ENCODE results near the gene SKAP1.
A peak's percentile ranks its signal among the peaks of the same experiment; 100 is the strongest.

Gene SKAP1

DNA sequence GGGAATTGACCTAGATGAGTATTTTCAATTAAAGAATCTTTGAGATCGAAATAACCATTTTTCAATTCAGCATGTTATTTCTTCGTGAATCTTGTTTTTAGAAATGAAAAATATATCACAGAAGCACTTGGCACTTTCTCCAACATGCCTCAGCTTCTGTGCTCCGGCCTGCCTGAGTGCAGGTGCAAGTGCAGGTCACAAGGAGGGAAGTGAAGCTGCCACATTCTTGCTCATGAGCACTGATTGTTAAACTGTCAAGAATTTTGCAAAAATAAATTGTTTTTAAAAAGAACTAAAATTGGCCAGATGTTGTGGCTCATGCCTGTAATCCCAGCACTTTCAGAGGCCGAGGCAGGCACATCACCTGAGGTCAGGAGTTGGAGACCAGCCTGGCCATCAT, 38.3 kb upstream of the SKAP1 start:
- Histone ChIP-seq H3K4me2 (ENCODE audit: low read length) (0 out of 2 replicates have a peak overlapping the region, but pooled peaks have one; percentile 10), H3K4me1 (ENCODE audit: low read length) (peaks cover 28% of the 10 kb centered on the region), H2AFZ (ENCODE audit: low read depth, low read length) (no peak overlapping the region), H3K9ac (ENCODE audit: low read length) (no peak overlapping the region), H4K20me1 (ENCODE audit: insufficient read depth, low read length) (no peaks in the 10 kb centered on the region), H3K4me3 (ENCODE audit: low read length) (no peak overlapping the region), H3K27ac (ENCODE audit: low read length) (peak overlapping the region; percentile 16; the same call in 1 of the 2 replicates), H3K27me3 (ENCODE audit: low read depth, low read length) (no peaks in the 10 kb centered on the region), H3K9me3 (ENCODE audit: insufficient read depth, low read length) (no peaks in the 10 kb centered on the region), H3K79me2 (ENCODE audit: low read length) (no peaks in the 10 kb centered on the region), H3K36me3 (replicated peaks; ENCODE audit: low read depth, low read length) (no peaks in the 10 kb centered on the region)
- no peak for TF ChIP-seq EZH2phosphoT487 (IDR thresholded peaks at IDR 0.05; ENCODE audit: low read depth)
- TF ChIP-seq, protein P1, sequence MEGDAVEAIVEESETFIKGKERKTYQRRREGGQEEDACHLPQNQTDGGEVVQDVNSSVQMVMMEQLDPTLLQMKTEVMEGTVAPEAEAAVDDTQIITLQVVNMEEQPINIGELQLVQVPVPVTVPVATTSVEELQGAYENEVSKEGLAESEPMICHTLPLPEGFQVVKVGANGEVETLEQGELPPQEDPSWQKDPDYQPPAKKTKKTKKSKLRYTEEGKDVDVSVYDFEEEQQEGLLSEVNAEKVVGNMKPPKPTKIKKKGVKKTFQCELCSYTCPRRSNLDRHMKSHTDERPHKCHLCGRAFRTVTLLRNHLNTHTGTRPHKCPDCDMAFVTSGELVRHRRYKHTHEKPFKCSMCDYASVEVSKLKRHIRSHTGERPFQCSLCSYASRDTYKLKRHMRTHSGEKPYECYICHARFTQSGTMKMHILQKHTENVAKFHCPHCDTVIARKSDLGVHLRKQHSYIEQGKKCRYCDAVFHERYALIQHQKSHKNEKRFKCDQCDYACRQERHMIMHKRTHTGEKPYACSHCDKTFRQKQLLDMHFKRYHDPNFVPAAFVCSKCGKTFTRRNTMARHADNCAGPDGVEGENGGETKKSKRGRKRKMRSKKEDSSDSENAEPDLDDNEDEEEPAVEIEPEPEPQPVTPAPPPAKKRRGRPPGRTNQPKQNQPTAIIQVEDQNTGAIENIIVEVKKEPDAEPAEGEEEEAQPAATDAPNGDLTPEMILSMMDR (IDR thresholded peaks at IDR 0.05; ENCODE audit: low read depth, low read length): no peak

DNA sequence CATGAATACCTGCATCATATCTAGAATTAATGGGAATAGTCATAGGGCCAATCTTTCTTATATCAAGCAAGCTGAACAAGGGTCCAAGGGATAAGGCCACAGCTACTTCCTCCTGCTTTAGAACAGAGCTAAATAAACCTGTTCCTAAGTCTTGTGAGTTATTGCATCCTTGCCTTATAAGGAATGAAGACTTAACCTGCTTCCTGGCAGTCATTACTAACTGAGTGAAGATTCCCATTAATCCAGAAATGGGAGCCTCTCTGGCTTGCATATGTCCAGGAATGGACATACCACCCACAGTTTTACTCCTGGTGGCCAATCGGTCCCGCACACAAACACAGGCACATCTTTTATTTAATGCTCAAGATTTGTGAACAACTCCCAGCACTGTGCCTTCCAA, 35.9 kb upstream of the SKAP1 start:
- Histone ChIP-seq H3K79me2 (ENCODE audit: low read length) (no peaks in the 10 kb centered on the region), H3K9me3 (ENCODE audit: insufficient read depth, low read length) (no peaks in the 10 kb centered on the region), H4K20me1 (ENCODE audit: insufficient read depth, low read length) (no peaks in the 10 kb centered on the region), H3K36me3 (replicated peaks; ENCODE audit: low read depth, low read length) (no peaks in the 10 kb centered on the region), H3K4me1 (ENCODE audit: low read length) (peaks cover 15% of the 10 kb centered on the region), H2AFZ (ENCODE audit: low read depth, low read length) (no peak overlapping the region), H3K9ac (ENCODE audit: low read length) (no peak overlapping the region), H3K4me3 (ENCODE audit: low read length) (no peak overlapping the region), H3K4me2 (ENCODE audit: low read length) (no peak overlapping the region), H3K27ac (ENCODE audit: low read length) (no peak overlapping the region), H3K27me3 (ENCODE audit: low read depth, low read length) (no peaks in the 10 kb centered on the region)
- no peak for TF ChIP-seq EZH2phosphoT487 (IDR thresholded peaks at IDR 0.05; ENCODE audit: low read depth)
- TF ChIP-seq, protein P1 (IDR thresholded peaks at IDR 0.05; ENCODE audit: low read depth, low read length): no peak

DNA sequence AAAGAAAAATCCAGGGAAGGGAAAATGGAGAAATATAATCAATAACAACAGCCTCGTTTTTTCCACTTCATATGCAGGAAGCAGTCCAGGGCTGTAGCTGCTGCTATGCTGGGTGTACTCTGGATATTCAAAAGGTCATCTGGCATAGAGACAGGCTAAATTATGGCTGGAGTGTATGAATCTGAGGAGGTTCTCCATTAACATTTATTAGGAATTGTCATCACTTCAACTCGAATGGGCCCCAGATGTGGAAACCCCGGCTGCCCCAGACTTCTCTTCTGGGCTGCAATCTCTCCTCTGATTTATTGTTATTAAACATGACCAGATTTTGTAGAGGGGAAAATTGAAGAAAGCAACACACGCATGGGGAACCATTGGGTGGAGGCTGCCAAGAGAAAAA, 33.5 kb upstream of the SKAP1 start:
- Histone ChIP-seq H2AFZ (ENCODE audit: low read depth, low read length) (no peak overlapping the region), H3K4me3 (ENCODE audit: low read length) (no peak overlapping the region), H3K9me3 (ENCODE audit: insufficient read depth, low read length) (no peaks in the 10 kb centered on the region), H3K9ac (ENCODE audit: low read length) (no peak overlapping the region), H3K27me3 (ENCODE audit: low read depth, low read length) (no peaks in the 10 kb centered on the region), H3K36me3 (replicated peaks; ENCODE audit: low read depth, low read length) (no peaks in the 10 kb centered on the region), H3K4me2 (ENCODE audit: low read length) (no peak overlapping the region), H3K27ac (ENCODE audit: low read length) (no peak overlapping the region), H3K79me2 (ENCODE audit: low read length) (no peaks in the 10 kb centered on the region), H4K20me1 (ENCODE audit: insufficient read depth, low read length) (no peaks in the 10 kb centered on the region), H3K4me1 (ENCODE audit: low read length) (peaks cover 25% of the 10 kb centered on the region)
- no peak for TF ChIP-seq EZH2phosphoT487 (IDR thresholded peaks at IDR 0.05; ENCODE audit: low read depth)
- TF ChIP-seq, protein P1 (IDR thresholded peaks at IDR 0.05; ENCODE audit: low read depth, low read length): no peak

DNA sequence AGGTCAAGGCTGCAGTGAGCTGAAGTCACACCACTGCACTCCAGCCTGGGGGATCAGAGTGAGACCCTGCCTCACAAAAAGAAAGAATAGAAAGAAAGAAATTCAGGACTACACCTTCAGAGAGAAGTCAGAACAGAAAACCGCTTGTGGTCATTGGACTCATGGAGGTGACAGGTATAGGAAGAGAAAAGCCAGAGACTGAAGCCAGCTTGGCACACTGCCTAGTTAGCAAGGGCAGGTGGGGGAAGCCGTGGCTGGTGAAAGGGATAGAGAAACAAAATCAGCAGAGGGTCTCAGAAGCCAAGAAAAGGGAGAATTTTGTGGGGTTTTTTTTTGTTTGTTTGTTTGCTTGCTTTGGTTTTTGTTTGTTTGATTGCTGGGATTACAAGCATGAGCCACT, 32.9 kb upstream of the SKAP1 start:
- no peaks in the 10 kb centered on the region for H4K20me1 ChIP-seq (ENCODE audit: insufficient read depth, low read length)
- no peaks in the 10 kb centered on the region for H3K36me3 ChIP-seq (replicated peaks; ENCODE audit: low read depth, low read length)
- peaks cover 25% of the 10 kb centered on the region for H3K4me1 ChIP-seq (ENCODE audit: low read length)
- H2AFZ ChIP-seq (ENCODE audit: low read depth, low read length): no peak overlapping the region
- H3K27me3 ChIP-seq (ENCODE audit: low read depth, low read length): no peaks in the 10 kb centered on the region
- TF ChIP-seq, protein P1 (IDR thresholded peaks at IDR 0.05; ENCODE audit: low read depth, low read length): no peak
- TF ChIP-seq EZH2phosphoT487 (IDR thresholded peaks at IDR 0.05; ENCODE audit: low read depth): no peak
- H3K9ac ChIP-seq (ENCODE audit: low read length): no peak overlapping the region
- H3K79me2 ChIP-seq (ENCODE audit: low read length): no peaks in the 10 kb centered on the region
- H3K9me3 ChIP-seq (ENCODE audit: insufficient read depth, low read length): no peaks in the 10 kb centered on the region
- H3K4me3 ChIP-seq (ENCODE audit: low read length): no peak overlapping the region
- no peak overlapping the region for H3K4me2 ChIP-seq (ENCODE audit: low read length)
- H3K27ac ChIP-seq (ENCODE audit: low read length): no peak overlapping the region
